Right lobe of liver (tissue), 6 donors: ENCODE data around the gene ATP6V1C2. TPM values are rescaled to one million over a fixed set of nuclear protein-coding genes. Genes with fewer than 3 reads are reported as not detected.

Experiments used
- ATAC-seq, 4 donors: fragments of 200-7000 bp; cut with Tn5 transposase; one replicate each; pipeline ENCODE4 v1.9.1; 2020; ENCODE audit warnings: mild to moderate bottlenecking in 4 of 4, moderate library complexity in 4 of 4
- DNase-seq, 3 donors: peaks; one replicate each; pipeline ENCODE4 v3.0.0-alpha.2; 2020
- H3K27ac ChIP-seq, 3 donors: fragments of 200-600 bp; one replicate each; pipeline ENCODE4 v1.8.0; 2022
- H3K27me3 ChIP-seq, 2 donors: fragments of 200-600 bp; one replicate each; pipeline ENCODE4 v1.8.0; 2022
- H3K36me3 ChIP-seq, 4 donors: fragments of 200-600 bp; sonication (generic) in 1 of 4; one replicate each; pipeline versions ENCODE4 v1.5.1 to v1.8.0; 2017 to 2022; ENCODE audit warnings: control low read depth in 1 of 4
- H3K4me1 ChIP-seq, 4 donors: fragments of 200-600 bp; sonication (generic) in 1 of 4; one replicate each; pipeline versions ENCODE4 v1.5.1 to v1.8.0; 2017 to 2022; ENCODE audit warnings: control low read depth in 1 of 4
- H3K4me3 ChIP-seq, 3 donors: fragments of 200-600 bp; one replicate each; pipeline ENCODE4 v1.8.0; 2022
- H3K9me3 ChIP-seq, 4 donors: fragments of 200-600 bp; sonication (generic) in 1 of 4; one replicate each; pipeline versions ENCODE4 v1.5.1 to v1.8.0; 2017 to 2022; ENCODE audit warnings: control low read depth in 1 of 4
- POLR2A ChIP-seq: fragments of 450-650 bp; IDR thresholded peaks from one replicate; pipeline ENCODE4 v1.6.1; 2017; ENCODE audit warnings: antibody characterized with exemption, mild to moderate bottlenecking
- WGBS: methylation state at CpG from one replicate; pipeline ENCODE4 v1.1.6; 2018; ENCODE audit warnings: low coverage, low lambda C conversion rate; ENCODE audit not compliant: insufficient coverage; ENCODE audit errors: missing lambda C conversion rate; 5-methylcytosine and 5-hydroxymethylcytosine counted together
- intact Hi-C, 2 donors: fragments of 100-400 bp; cut with DNase I; formaldehyde crosslinking; loops; one replicate each; pipeline versions ENCODE4 v1.11.2 to v1.14.1; 2022
- total RNA-seq, 6 experiments: library from RNA; depleted of rRNA in 2 of 6; stranded (reverse); fragments of >200 nt in 2 of 6; fragmentation: NEBNext Ultra II Directional in 3 of 6; extraction: Animal tissue kit (Norgen Biotek cat#: 25700) in 3 of 6; gene quantifications; one replicate each; pipeline versions ENCODE4 v1.1.0 to v1.2.4, GENCODE V29; 2016 to 2023
- TF ChIP-seq, protein P1 (sequence below), 4 donors: fragments of 200-600 bp in 3 of 4; fragments of 450-650 bp in 1 of 4; IDR thresholded peaks; one replicate each; pipeline versions ENCODE4 v1.5.1 to v1.8.0; 2016 to 2022; ENCODE audit warnings: antibody characterized with exemption in 4 of 4, mild to moderate bottlenecking in 2 of 4
- donor health status: DM: no; HTN: yes; CAD: no.
- donor health status: DM: no; HTN: no; CAD: no.
- donor health status: DM: no; HTN: no; CAD: no.
- donor health status: DM: no; HTN: yes; CAD: no.
- donor health status: DM: no; HTN: yes; CAD: no.

ATP6V1C2 gene
- total RNA-seq, 6 experiments from 2014 or later: 0.12 to 0.22 TPM; not detected in 4

DNA sequence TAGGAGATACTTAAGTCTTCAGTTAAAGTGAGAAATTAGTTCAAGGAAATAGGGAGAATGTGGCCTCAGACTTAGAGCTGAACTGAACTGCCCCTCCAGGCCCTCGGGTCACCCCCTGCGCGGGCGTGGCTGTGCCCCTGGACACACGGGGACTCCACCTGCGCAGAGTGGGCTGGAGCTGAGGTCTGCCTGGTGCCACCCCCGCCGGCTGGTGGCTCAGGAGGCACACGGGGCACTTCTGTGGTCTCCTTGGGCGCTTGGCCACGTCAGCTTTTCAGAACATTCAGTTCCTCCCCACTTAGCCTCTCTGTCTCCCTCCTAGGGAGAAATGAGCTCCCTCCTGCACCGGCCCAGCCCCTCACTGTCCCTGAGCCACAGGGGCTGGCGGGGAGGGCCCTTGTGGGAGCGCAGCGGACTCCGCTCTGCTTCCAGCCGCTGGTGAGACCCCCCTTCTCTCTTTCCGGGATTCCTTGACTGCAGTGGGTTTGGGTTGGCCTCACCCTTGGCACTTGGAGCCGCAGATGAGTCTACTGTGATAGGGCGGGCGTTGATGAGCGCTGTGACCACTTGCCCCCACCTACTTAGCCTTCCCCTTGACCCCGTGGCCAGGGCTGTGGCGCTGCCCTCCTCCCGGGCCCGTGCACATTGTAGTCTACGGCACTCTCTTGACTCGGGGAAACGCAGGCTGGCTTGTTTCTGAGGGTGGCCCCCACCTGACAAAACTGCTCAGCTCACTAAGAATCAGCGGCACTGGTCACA, 109.4 kb downstream of the ATP6V1C2 start:
- Histone ChIP-seq H3K27me3 (no peaks in the 10 kb centered on the region), H3K9me3 (no peaks in the 10 kb centered on the region), H3K4me3 (no peak overlapping the region), H3K27ac (peak overlapping the region in 2 of 3 donors; percentile 42 to 47), H3K4me1 (peaks cover 0 to 20% (median 11%) of the 10 kb centered on the region in 4 donors), H3K36me3 (no peaks in the 10 kb centered on the region)
- DNase-seq: no peak
- no CpG with 5 or more reads among the region's 30 CpGs for WGBS
- TF ChIP-seq, protein P1, sequence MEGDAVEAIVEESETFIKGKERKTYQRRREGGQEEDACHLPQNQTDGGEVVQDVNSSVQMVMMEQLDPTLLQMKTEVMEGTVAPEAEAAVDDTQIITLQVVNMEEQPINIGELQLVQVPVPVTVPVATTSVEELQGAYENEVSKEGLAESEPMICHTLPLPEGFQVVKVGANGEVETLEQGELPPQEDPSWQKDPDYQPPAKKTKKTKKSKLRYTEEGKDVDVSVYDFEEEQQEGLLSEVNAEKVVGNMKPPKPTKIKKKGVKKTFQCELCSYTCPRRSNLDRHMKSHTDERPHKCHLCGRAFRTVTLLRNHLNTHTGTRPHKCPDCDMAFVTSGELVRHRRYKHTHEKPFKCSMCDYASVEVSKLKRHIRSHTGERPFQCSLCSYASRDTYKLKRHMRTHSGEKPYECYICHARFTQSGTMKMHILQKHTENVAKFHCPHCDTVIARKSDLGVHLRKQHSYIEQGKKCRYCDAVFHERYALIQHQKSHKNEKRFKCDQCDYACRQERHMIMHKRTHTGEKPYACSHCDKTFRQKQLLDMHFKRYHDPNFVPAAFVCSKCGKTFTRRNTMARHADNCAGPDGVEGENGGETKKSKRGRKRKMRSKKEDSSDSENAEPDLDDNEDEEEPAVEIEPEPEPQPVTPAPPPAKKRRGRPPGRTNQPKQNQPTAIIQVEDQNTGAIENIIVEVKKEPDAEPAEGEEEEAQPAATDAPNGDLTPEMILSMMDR (IDR thresholded peaks at IDR 0.05): no peak
- TF ChIP-seq POLR2A: no peak
- peak in 1 of 4 donors; percentile 3 for ATAC-seq
- intact Hi-C loops: no loop called here

- 80% methylated on average over 1 of the region's 16 CpGs for WGBS
- H3K4me3 ChIP-seq: no peak overlapping the region
- TF ChIP-seq, protein P1 (IDR thresholded peaks at IDR 0.05): no peak
- no peak for TF ChIP-seq POLR2A
- ATAC-seq (no peak), DNase-seq (no peak)
- H3K27ac ChIP-seq: no peak overlapping the region
- H3K9me3 ChIP-seq: no peaks in the 10 kb centered on the region
- H3K36me3 ChIP-seq: no peaks in the 10 kb centered on the region
- no peaks in the 10 kb centered on the region for H3K27me3 ChIP-seq
- peaks cover 0 to 20% (median 11%) of the 10 kb centered on the region in 4 donors for H3K4me1 ChIP-seq
- intact Hi-C loops: no loop called here
Measured at GRCh38 chr2:10831400-10831985, 110.1 kb downstream of the ATP6V1C2 start.

- H3K27me3 ChIP-seq: no peaks in the 10 kb centered on the region
- H3K4me3 ChIP-seq: no peak overlapping the region
- H3K27ac ChIP-seq: no peak overlapping the region
- TF ChIP-seq POLR2A: no peak
- TF ChIP-seq, protein P1 (IDR thresholded peaks at IDR 0.05): peak; percentile 86 to 100 (median 98)
- no peaks in the 10 kb centered on the region for H3K9me3 ChIP-seq
- intact Hi-C loops: no loop called here
- DNase-seq: peak; percentile 83 to 86 (median 85)
- WGBS: under 1% methylated on average over 16 of the region's 30 CpGs
- H3K4me1 ChIP-seq: peaks cover 0 to 20% (median 11%) of the 10 kb centered on the region in 4 donors
- peak; percentile 76 to 79 (median 77) for ATAC-seq
- no peaks in the 10 kb centered on the region for H3K36me3 ChIP-seq
Measured at GRCh38 chr2:10832203-10832936, 110.9 kb downstream of the ATP6V1C2 start.

DNA sequence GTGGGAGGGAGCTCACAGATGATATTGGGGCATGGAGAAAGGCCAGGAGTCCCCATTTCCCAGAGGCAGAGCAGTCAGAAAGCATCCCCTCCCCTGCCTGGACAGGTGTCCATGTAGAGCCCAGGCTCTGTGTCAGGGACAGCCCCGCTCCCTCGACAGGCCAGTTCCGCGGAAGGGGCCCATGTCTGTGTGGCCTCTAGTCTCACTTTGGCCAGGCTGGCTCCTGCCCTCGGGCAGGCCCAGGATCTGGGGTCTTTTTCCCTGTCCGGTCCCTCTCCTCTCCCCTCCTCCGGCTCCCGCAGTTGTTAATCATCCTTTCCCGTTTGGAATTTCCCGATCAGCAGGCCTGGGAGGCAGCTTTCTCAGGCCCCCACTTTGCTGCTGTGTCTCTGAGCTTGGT, 111.6 kb downstream of the ATP6V1C2 start:
- Histone ChIP-seq H3K36me3 (no peaks in the 10 kb centered on the region), H3K27ac (no peak overlapping the region), H3K4me3 (no peak overlapping the region), H3K4me1 (peaks cover 0 to 20% (median 11%) of the 10 kb centered on the region in 4 donors), H3K27me3 (no peaks in the 10 kb centered on the region), H3K9me3 (no peaks in the 10 kb centered on the region)
- WGBS: 75% methylated on average over 5 of the region's 10 CpGs
- ATAC-seq (no peak), DNase-seq (no peak)
- TF ChIP-seq, protein P1 (IDR thresholded peaks at IDR 0.05): no peak
- TF ChIP-seq POLR2A: no peak
- intact Hi-C loops: no loop called here
